DMS53 treated with DMSO at 0.1 percent for 48 hours (cell line): ENCODE measurements around the gene RNF150.
"Not testable (repeated sequence)": the region's sequence is repeated elsewhere in the genome, so short reads cannot be mapped to it uniquely, and the experiment has no call there.

Source experiments
- DNase-seq: peaks from one replicate; lab custom pipeline; 2025; ENCODE audit not compliant: unreplicated experiment; lab: John Stamatoyannopoulos, UW

RNF150 gene

GRCh38 chr4:141133146-141133998, at the start of gene RNF150:
Gene RNF150, minus strand, starts transcription at chr4:141133469.
- peak; percentile 66 for DNase-seq

GRCh38 chr4:141180991-141181761, 47.9 kb upstream of the RNF150 start:
- no peak for DNase-seq

GRCh38 chr4:141179474-141180373, 46.5 kb upstream of the RNF150 start:
- no peak for DNase-seq

DNA sequence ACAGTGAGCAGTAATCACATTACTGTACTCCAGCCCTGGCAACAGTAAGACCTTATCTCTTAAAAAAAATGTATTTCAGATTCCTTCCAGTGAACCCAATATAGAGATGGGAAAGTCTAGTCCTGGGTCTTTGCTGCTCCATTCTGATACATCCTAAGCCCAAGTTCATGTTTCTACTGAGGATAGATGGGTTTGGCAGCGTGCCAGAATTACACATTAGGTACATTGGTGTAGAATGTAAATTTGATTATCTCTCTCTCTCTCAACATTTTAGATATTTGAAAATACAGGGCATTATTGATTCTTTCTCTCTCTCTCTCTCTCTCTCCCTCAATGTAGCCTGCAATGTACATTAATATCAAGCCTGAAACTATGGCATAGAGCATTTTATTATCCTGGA, 43.9 kb upstream of the RNF150 start:
- DNase-seq: no peak

DNA sequence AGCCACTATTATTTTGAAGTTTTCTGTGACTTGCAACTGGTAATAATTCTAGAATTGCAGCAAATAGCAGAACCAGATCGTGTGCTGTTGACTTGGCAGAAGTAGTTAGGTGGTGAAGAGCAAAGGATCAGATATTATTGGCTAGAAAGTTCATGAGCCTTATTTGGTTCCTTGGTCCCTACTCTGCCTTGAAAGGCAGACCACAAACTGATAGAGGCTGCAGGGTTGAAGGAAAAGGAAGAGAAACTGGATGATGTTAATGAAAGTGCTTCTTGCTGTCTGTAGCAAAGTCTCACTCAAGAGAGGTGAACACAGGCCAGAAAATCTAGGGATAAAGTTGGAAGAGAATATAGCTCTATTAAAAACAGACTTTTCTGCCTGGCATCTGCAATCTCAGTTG, 41.2 kb upstream of the RNF150 start:
- no peak for DNase-seq

DNA sequence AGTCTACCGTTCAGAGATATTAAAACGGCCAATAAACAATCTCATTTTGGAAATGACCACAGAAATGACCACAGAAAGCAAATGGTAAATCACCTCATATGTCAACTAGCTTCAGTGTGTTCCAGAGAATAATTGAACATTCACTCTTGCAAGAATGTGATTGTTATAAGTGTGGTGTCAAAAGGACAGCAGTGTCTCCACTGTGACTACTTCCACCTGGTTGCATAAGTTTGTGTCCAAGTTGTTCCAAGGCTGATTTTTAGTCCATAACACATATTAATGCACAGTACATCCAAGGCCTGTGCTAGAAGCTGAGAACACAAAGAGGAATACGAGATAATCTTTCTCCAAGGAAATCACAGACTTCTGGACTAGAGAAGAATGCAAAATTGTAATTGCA, 37.4 kb upstream of the RNF150 start:
- no peak for DNase-seq

- DNase-seq: no peak
Observed at GRCh38 chr4:141169391-141169790, 36.1 kb upstream of the RNF150 start.

DNA sequence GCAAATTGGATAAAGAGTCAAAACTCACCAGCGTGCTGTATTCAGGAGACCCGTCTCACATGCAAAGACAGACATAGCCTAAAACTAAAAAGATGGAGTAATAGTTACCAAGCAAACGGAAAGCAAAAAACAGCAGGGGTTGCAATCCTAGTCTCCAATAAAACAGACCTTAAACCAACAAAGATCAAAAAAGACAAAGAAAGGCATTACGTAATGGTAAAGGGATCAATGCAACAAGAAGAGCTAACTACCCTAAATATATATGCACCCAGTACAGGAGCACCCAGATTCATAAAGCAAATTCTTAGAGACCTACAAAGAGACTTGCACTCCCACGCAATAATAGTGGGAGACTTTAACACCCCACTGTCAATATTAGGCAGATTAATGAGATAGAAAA, 31.7 kb upstream of the RNF150 start:
- DNase-seq: not testable (repeated sequence)

- DNase-seq: no peak
Observed at GRCh38 chr4:141159027-141159426, 25.8 kb upstream of the RNF150 start.

- peak; percentile 11 for DNase-seq
Observed at GRCh38 chr4:141158219-141158618, 24.9 kb upstream of the RNF150 start.

DNA sequence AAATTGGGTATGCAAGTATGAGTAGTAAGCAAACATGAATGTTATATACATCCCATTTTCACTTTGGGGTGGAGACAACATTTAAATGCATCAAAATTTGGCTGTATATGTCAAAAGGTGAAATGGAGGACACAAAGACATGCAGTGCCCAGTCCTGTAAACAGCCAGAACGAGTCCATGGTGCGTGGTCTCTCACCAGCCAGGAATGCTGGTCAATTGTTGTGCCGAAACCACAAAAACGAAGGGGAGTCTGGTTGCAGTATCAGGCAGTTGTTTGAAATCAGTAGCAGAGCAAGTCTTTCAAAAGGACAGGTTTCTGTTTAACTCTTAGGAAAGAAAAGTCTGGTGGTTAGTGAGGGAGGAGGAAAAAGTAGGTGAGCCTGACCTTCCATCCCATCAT, 22.3 kb upstream of the RNF150 start:
- DNase-seq: no peak

GRCh38 chr4:141154725-141155124, 21.5 kb upstream of the RNF150 start:
- no peak for DNase-seq

DNA sequence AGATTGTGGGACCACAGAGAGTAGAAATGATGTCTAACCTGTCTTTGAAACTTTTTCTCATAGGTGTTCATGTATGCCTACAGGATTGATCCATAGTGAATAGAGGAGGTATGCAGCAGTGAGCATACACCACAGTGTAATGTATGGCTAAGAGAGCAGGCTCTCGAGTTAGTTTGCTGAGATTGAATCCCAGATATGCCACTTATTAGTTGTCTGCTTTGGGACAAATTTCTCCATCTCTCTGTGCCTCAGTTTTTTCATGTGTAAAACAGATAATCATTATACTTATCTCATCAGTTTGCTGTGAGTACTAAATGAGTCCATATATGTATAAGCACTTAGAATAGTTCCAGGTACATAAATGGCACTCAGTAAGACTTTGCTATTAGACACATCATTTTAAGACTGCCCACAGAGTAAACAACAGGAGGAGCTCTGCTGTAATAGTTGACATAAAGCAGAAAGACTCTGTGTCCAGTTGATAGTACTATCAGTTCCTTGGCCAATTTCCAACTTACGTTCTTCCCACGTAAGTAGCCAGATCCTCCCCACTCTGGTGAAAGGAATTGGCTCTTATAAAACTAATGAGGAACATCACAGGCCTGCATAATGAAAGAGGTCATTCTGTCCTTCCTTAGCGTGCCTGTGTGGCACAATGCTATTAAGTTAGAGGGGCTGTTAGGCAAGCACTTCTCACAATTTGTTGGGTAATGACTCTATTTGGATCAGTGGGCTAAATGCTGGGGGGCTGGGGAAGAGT, 20.7 kb upstream of the RNF150 start:
- DNase-seq: no peak

GRCh38 chr4:141144207-141144606, 10.9 kb upstream of the RNF150 start:
- DNase-seq: no peak

DNA sequence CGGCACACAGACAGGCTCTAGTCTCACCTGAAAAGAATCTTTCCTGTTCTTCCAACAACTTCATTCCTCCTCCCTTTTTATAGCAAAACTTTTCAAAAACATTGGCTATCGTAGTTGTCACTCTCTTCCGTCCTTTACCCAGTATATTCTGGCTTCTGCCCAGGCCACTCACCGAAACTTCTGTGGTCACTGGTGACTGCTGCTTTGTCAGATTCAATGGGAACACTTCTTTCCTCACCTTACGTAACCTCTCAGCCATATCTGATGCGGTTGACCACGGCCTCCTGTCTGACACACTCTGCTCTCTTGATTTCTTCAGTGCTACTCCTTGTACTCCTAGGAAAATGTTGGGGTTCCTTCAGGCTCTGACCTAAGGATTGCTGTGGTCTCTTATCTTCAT, 9.2 kb upstream of the RNF150 start:
- no peak for DNase-seq

DNA sequence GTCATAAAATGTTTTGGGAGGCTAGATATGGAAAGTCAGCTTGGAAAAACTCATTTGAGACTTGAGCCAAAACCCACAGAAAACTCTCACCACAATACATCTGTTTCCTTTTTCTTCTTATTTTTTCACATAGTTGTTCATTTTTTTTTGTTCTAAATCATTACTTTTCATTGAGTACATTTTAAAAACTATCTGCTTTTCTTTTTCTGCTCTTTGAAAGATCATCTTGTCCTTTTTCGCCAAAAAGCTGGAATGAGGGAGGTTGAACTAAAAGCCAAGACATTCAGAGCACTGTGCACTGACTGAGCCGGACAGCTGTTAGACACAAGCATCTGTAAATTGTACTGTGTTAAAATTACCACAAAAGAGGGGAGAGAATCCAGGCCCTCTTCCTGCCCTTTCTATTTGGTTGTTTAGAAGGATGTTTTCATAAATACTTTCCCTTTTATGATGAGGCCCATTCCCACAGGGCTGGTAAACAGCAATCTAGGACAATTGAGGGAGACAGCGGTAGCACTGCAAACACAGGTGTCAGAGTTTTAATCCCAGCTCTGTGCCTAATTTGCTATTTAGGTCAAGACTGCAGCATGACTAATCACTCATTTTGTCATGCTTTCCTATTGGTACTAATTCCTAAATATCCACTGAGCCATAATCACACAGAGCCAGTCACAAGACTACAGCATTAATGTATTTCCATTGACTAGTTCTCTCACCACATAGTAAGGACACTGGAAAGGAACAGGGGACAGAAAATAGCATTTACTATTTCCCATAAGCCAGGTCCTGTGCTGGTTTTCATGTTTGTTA, 7.3 kb upstream of the RNF150 start:
- no peak for DNase-seq

- no peak for DNase-seq
Observed at GRCh38 chr4:141133999-141134995, 1.0 kb upstream of the RNF150 start.

GRCh38 chr4:141132709-141133145, 542 bp downstream of the RNF150 start:
- no peak for DNase-seq
